ENCODE results near the gene TPRN. TPM values are rescaled to one million over a fixed set of nuclear protein-coding genes. Genes with fewer than 3 reads are reported as not detected.

Gene TPRN
- total RNA-seq, 2 donors from 2014 or later: 90.0 to 91.3 TPM

DNA sequence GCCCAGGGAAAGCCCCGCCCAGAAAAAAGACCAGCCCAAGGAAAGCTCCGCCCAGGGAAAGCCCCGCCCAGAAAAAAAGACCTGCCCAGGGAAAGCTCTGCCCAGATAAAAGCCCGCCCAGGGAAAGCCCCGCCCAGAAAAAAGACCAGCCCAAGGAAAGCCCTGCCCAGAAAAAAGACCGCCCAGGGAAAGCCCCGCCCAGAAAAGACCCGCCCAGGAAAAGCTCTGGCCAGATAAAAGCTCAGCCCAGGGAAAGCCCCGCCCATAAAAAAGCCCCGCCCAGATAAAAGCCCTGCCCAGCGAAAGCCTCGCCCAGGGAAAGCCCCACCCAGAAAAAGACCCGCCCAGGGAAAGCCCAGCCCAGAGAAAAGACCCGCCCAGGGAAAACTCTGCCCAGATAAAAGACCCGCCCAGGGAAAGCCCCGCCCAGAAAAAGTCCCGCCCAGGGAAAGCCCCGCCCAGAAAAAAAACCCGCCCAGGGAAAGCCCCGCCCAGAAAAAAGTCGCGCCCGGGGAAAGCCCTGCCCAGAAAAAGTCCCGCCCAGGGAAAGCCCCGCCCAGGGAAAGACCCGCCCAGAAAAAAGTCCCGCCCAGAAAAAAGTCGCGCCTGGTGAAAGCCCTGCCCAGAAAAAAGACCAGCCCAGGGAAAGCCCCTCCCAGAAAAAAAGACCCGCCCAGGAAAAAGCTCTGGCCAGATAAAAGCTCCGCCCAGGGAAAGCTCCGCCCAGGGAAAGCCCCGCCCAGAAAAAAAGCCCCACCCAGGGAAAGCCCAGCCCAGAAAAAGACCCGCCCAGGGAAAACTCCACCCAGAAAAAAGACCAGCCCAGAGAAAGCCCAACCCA, 49.7 kb downstream of the TPRN start:
- H3K9me3 ChIP-seq: no peaks in the 10 kb centered on the region
- DNase-seq: peak in 3 of 4 donors; percentile 56 to 76 (median 66)
- no peak for TF ChIP-seq POLR2A (IDR thresholded peaks at IDR 0.05)
- TF ChIP-seq, protein P1, sequence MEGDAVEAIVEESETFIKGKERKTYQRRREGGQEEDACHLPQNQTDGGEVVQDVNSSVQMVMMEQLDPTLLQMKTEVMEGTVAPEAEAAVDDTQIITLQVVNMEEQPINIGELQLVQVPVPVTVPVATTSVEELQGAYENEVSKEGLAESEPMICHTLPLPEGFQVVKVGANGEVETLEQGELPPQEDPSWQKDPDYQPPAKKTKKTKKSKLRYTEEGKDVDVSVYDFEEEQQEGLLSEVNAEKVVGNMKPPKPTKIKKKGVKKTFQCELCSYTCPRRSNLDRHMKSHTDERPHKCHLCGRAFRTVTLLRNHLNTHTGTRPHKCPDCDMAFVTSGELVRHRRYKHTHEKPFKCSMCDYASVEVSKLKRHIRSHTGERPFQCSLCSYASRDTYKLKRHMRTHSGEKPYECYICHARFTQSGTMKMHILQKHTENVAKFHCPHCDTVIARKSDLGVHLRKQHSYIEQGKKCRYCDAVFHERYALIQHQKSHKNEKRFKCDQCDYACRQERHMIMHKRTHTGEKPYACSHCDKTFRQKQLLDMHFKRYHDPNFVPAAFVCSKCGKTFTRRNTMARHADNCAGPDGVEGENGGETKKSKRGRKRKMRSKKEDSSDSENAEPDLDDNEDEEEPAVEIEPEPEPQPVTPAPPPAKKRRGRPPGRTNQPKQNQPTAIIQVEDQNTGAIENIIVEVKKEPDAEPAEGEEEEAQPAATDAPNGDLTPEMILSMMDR (IDR thresholded peaks at IDR 0.05): no peak
- intact Hi-C loops (cut with DNase I): no loop called here
- H3K27me3 ChIP-seq: peaks cover 0 to 5% of the 10 kb centered on the region in 2 donors
- H3K4me1 ChIP-seq: no peaks in the 10 kb centered on the region
- WGBS, 2 donors: 20 to 29% methylated on average over 32 to 34 of the region's 34 CpGs
- H3K36me3 ChIP-seq (replicated peaks in 1 of 2; ENCODE audit: insufficient read depth in 1 of 2, low read depth in 2 of 2): no peaks in the 10 kb centered on the region
- H3K4me3 ChIP-seq: no peak overlapping the region
- ATAC-seq: peak; percentile 65
- H3K27ac ChIP-seq: no peak overlapping the region

DNA sequence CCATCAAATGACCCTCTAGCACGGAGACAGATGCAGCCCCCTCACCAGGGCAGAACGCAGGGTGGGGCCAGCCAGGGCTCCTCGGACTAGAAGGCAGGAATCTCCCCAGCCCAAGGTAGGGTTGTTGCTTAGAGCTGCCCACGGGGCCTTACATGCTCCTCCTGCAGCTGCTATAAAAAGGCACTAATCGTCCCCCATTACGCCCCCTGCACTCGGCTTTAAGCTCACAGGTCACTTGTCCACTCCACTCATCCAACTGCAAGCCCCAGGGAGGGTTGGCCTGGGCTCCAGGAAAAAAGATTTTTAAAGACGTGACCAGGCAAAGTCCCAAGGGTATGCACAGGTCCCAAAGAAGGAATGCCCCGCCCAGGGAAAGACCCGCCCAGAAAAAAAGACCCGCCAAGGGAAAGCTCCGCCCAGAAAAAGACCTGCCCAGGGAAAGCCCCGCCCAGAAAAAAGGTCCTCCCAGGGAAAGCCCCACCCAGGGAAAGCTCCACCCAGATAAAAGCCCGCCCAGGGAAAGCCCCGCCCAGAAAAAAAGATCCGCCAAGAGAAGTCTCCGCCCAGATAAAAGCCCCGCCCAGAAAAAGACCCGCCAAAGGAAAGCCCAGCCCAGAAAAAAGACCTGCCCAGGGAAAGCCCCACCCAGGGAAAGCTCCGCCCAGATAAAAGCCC, 50.5 kb downstream of the TPRN start:
- Histone ChIP-seq H3K27ac (no peak overlapping the region), H3K27me3 (peaks cover 0 to 5% of the 10 kb centered on the region in 2 donors), H3K9me3 (no peaks in the 10 kb centered on the region), H3K4me1 (no peaks in the 10 kb centered on the region), H3K36me3 (replicated peaks in 1 of 2; ENCODE audit: insufficient read depth in 1 of 2, low read depth in 2 of 2) (no peaks in the 10 kb centered on the region), H3K4me3 (no peak overlapping the region)
- DNase-seq (no peak), ATAC-seq (peak; percentile 16)
- intact Hi-C loops (cut with DNase I): no loop called here
- TF ChIP-seq, protein P1 (IDR thresholded peaks at IDR 0.05): no peak
- TF ChIP-seq POLR2A (IDR thresholded peaks at IDR 0.05): no peak
- WGBS, 2 donors: 44 to 53% methylated on average over 15 to 20 of the region's 20 CpGs

DNA sequence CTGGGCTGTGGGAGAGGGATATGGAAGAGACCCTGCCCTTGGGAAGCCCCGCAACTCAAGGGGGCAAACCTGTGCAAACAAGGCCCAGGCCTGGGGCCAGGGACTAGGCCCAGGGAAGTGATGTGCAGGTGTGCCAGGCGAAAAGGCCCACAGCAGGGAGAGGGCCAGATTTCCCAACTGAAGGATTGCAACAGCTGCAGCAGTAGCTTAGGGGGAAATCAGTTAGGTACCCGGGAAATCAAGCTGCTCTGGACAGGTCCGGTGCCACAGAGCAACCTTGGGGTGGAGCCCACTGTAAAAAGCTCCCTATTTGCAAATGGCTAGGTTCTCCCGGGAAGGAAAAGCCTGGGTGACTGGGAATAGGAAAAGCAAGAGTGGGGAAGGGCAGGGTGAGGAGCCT, 51.2 kb downstream of the TPRN start:
- H3K27ac ChIP-seq: no peak overlapping the region
- no peaks in the 10 kb centered on the region for H3K36me3 ChIP-seq (replicated peaks in 1 of 2; ENCODE audit: insufficient read depth in 1 of 2, low read depth in 2 of 2)
- no peak overlapping the region for H3K4me3 ChIP-seq
- H3K27me3 ChIP-seq: peaks cover 0 to 5% of the 10 kb centered on the region in 2 donors
- TF ChIP-seq, protein P1 (IDR thresholded peaks at IDR 0.05): no peak
- TF ChIP-seq POLR2A (IDR thresholded peaks at IDR 0.05): no peak
- no peaks in the 10 kb centered on the region for H3K4me1 ChIP-seq
- no peaks in the 10 kb centered on the region for H3K9me3 ChIP-seq
- ATAC-seq: no peak
- WGBS, 2 donors: 64% methylated on average over 5 of the region's 5 CpGs
- intact Hi-C loops (cut with DNase I): no loop called here
- DNase-seq: no peak

DNA sequence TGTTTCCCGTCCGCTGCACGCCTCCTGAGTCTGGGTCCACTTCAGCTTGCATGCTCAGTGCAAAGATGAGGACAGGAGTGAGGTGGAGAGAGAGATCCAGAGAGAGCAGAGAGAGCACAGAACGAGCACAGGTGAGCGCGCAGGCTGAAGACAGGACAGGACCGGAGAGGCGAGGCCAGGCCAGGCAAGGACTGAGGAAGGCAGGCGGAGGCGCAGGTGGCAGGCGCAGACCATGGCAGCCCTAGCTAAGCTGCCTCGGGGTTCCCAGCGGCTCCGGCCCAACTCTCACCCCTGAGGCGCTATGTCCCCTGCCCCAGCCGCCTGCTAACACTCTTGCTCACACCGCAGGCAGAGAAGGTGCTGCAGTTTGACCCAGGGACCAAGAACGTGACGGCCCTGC, 51.9 kb downstream of the TPRN start:
- DNase-seq (no peak), ATAC-seq (no peak)
- Histone ChIP-seq H3K4me1 (no peaks in the 10 kb centered on the region), H3K4me3 (no peak overlapping the region), H3K27me3 (peaks cover 0 to 5% of the 10 kb centered on the region in 2 donors), H3K9me3 (no peaks in the 10 kb centered on the region), H3K36me3 (replicated peaks in 1 of 2; ENCODE audit: insufficient read depth in 1 of 2, low read depth in 2 of 2) (no peaks in the 10 kb centered on the region), H3K27ac (no peak overlapping the region)
- intact Hi-C loops (cut with DNase I): no loop called here
- WGBS, 2 donors: 79 to 87% methylated on average over 19 of the region's 19 CpGs
- TF ChIP-seq POLR2A (IDR thresholded peaks at IDR 0.05): no peak
- TF ChIP-seq, protein P1 (IDR thresholded peaks at IDR 0.05): no peak

All from body of pancreas (tissue), 4 donors.